A204.1 (cell line): ENCODE results near the gene MRPL4.

Experiments
- FAIRE-seq: peaks from 2 replicates; lab custom pipeline; 2012; peaks lifted over from hg19 to GRCh38; lab: Jason Lieb, UNC

The MRPL4 gene

GRCh38 chr19:10289167-10289835, 37.3 kb downstream of the MRPL4 start:
- FAIRE-seq = no peak

GRCh38 chr19:10289836-10290356, 37.9 kb downstream of the MRPL4 start, which contains the start of gene ICAM5:
Gene ICAM5 (plus strand): TSS chr19:10289952. CDS start chr19:10290044, 92 bp downstream.
- no peak for FAIRE-seq

- no peak for FAIRE-seq
Measured at GRCh38 chr19:10290357-10290875, 38.4 kb downstream of the MRPL4 start.

- no peak for FAIRE-seq
Measured at GRCh38 chr19:10290876-10291553, 39.0 kb downstream of the MRPL4 start.

- no peak for FAIRE-seq
Measured at GRCh38 chr19:10291554-10292205, 39.7 kb downstream of the MRPL4 start.

- no peak for FAIRE-seq
Measured at GRCh38 chr19:10292206-10292788, 40.3 kb downstream of the MRPL4 start.

- FAIRE-seq = no peak
Measured at GRCh38 chr19:10292789-10293636, 41.0 kb downstream of the MRPL4 start.

- FAIRE-seq = no peak
Measured at GRCh38 chr19:10293637-10294367, 41.8 kb downstream of the MRPL4 start.

- FAIRE-seq = no peak
Measured at GRCh38 chr19:10294368-10294697, 42.3 kb downstream of the MRPL4 start.

GRCh38 chr19:10295305-10295846, 43.4 kb downstream of the MRPL4 start:
- FAIRE-seq = no peak

- FAIRE-seq = no peak
Measured at GRCh38 chr19:10295847-10296591, 44.0 kb downstream of the MRPL4 start.

GRCh38 chr19:10299545-10300458, 47.8 kb downstream of the MRPL4 start:
- FAIRE-seq = no peak

GRCh38 chr19:10305139-10305806, 53.3 kb downstream of the MRPL4 start:
- FAIRE-seq = no peak

GRCh38 chr19:10306327-10306726, 54.3 kb downstream of the MRPL4 start:
- FAIRE-seq = no peak

- FAIRE-seq = no peak
Measured at GRCh38 chr19:10309423-10309822, 57.4 kb downstream of the MRPL4 start, which contains the start of gene ZGLP1. Gene ZGLP1 (minus strand): TSS chr19:10309815.
